ENCODE measurements around the gene DNAJC4. TPM values are rescaled to one million over a fixed set of nuclear protein-coding genes. Genes with fewer than 3 reads are reported as not detected.

The DNAJC4 gene
- total and polyA plus RNA-seq, 2 donors (not counting 1 experiment from before 2014, with no cell fraction given): 12.6 TPM

GRCh38 chr11:64275031-64275800, 44.9 kb downstream of the DNAJC4 start:
- Histone ChIP-seq H2AFZ (ENCODE audit: low read length) (no peak overlapping the region), H3K9ac (ENCODE audit: insufficient read depth, low read length) (no peak overlapping the region), H3K79me2 (ENCODE audit: control insufficient read depth, insufficient read depth, low read length) (peaks cover 2% of the 10 kb centered on the region), H3K27ac (ENCODE audit: insufficient read depth, low read length) (no peak overlapping the region), H3K36me3 (ENCODE audit: control insufficient read depth, insufficient read depth, low read length) (peaks cover 4% of the 10 kb centered on the region), H3K4me2 (ENCODE audit: extremely low read depth, insufficient read depth, low read length) (no peak overlapping the region), H3K27me3 (ENCODE audit: control insufficient read depth, insufficient read depth, low read length) (no peaks in the 10 kb centered on the region), H3K9me3 (ENCODE audit: control insufficient read depth, insufficient read depth, low read depth, low read length) (no peaks in the 10 kb centered on the region), H3K4me3 (replicated peaks in 1 of 4; ENCODE audit: control extremely low read depth in 1 of 4, insufficient read depth in 1 of 4, low read depth in 3 of 4, low read length in 4 of 4) (no peak overlapping the region), H4K20me1 (ENCODE audit: control insufficient read depth, extremely low read depth, insufficient read depth, low read length) (no peaks in the 10 kb centered on the region), H3K4me1 (ENCODE audit: control insufficient read depth, extremely low read depth, insufficient read depth, low read length) (peaks cover 8% of the 10 kb centered on the region)
- DNase-seq (ENCODE audit: low read depth in 2 of 2): no peak
- TF ChIP-seq EZH2 (IDR thresholded peaks at IDR 0.05; ENCODE audit: low read length, missing control alignments): no peak
- TF ChIP-seq CTCF (conservative IDR thresholded peaks at IDR 0.05 in 1 of 2, IDR thresholded peaks at IDR 0.05 in 1 of 2; ENCODE audit: low read depth in 1 of 2, low read length in 2 of 2): no peak

GRCh38 chr11:64275841-64276240, 45.5 kb downstream of the DNAJC4 start:
- H3K9me3 ChIP-seq (ENCODE audit: control insufficient read depth, insufficient read depth, low read depth, low read length): no peaks in the 10 kb centered on the region
- no peak overlapping the region for H3K9ac ChIP-seq (ENCODE audit: insufficient read depth, low read length)
- H3K4me3 ChIP-seq (replicated peaks in 1 of 4; ENCODE audit: control extremely low read depth in 1 of 4, insufficient read depth in 1 of 4, low read depth in 3 of 4, low read length in 4 of 4): no peak overlapping the region
- H3K27me3 ChIP-seq (ENCODE audit: control insufficient read depth, insufficient read depth, low read length): no peaks in the 10 kb centered on the region
- no peak for DNase-seq (ENCODE audit: low read depth in 2 of 2)
- peaks cover 2% of the 10 kb centered on the region for H3K79me2 ChIP-seq (ENCODE audit: control insufficient read depth, insufficient read depth, low read length)
- peaks cover 4% of the 10 kb centered on the region for H3K36me3 ChIP-seq (ENCODE audit: control insufficient read depth, insufficient read depth, low read length)
- TF ChIP-seq EZH2 (IDR thresholded peaks at IDR 0.05; ENCODE audit: low read length, missing control alignments) (no peak), CTCF (conservative IDR thresholded peaks at IDR 0.05 in 1 of 2, IDR thresholded peaks at IDR 0.05 in 1 of 2; ENCODE audit: low read depth in 1 of 2, low read length in 2 of 2) (no peak)
- H2AFZ ChIP-seq (ENCODE audit: low read length): no peak overlapping the region
- no peaks in the 10 kb centered on the region for H4K20me1 ChIP-seq (ENCODE audit: control insufficient read depth, extremely low read depth, insufficient read depth, low read length)
- peaks cover 5% of the 10 kb centered on the region for H3K4me1 ChIP-seq (ENCODE audit: control insufficient read depth, extremely low read depth, insufficient read depth, low read length)
- H3K4me2 ChIP-seq (ENCODE audit: extremely low read depth, insufficient read depth, low read length): no peak overlapping the region
- H3K27ac ChIP-seq (ENCODE audit: insufficient read depth, low read length): no peak overlapping the region

GRCh38 chr11:64276653-64277431, 46.5 kb downstream of the DNAJC4 start:
- Histone ChIP-seq H3K27ac (ENCODE audit: insufficient read depth, low read length) (no peak overlapping the region), H3K27me3 (ENCODE audit: control insufficient read depth, insufficient read depth, low read length) (no peaks in the 10 kb centered on the region), H2AFZ (ENCODE audit: low read length) (no peak overlapping the region), H3K9me3 (ENCODE audit: control insufficient read depth, insufficient read depth, low read depth, low read length) (no peaks in the 10 kb centered on the region), H3K4me1 (ENCODE audit: control insufficient read depth, extremely low read depth, insufficient read depth, low read length) (peaks cover 2% of the 10 kb centered on the region), H4K20me1 (ENCODE audit: control insufficient read depth, extremely low read depth, insufficient read depth, low read length) (no peaks in the 10 kb centered on the region), H3K4me3 (replicated peaks in 1 of 4; ENCODE audit: control extremely low read depth in 1 of 4, insufficient read depth in 1 of 4, low read depth in 3 of 4, low read length in 4 of 4) (no peak overlapping the region), H3K79me2 (ENCODE audit: control insufficient read depth, insufficient read depth, low read length) (peaks cover 2% of the 10 kb centered on the region), H3K4me2 (ENCODE audit: extremely low read depth, insufficient read depth, low read length) (no peak overlapping the region), H3K36me3 (ENCODE audit: control insufficient read depth, insufficient read depth, low read length) (peaks cover 4% of the 10 kb centered on the region), H3K9ac (ENCODE audit: insufficient read depth, low read length) (no peak overlapping the region)
- TF ChIP-seq EZH2 (IDR thresholded peaks at IDR 0.05; ENCODE audit: low read length, missing control alignments) (no peak), CTCF (conservative IDR thresholded peaks at IDR 0.05 in 1 of 2, IDR thresholded peaks at IDR 0.05 in 1 of 2; ENCODE audit: low read depth in 1 of 2, low read length in 2 of 2) (no peak)
- peak in 1 of 2 donors; percentile 55 for DNase-seq (ENCODE audit: low read depth in 2 of 2)

Measured in fibroblast of lung (primary cell).